Activated CD4-positive, alpha-beta memory T cell treated with anti-CD3 and anti-CD28 coated beads for 36 hours (primary cell): ENCODE data around the gene IL21R. TPM values are rescaled to one million over a fixed set of nuclear protein-coding genes. Genes with fewer than 3 reads are reported as not detected.
A peak's percentile ranks its signal among the peaks of the same experiment; 100 is the strongest.

Experiments used
- CTCF ChIA-PET: fragments of 350-600 bp; sonication (Branson Sonifier 250); formaldehyde crosslinking; loops from one replicate; lab custom pipeline; 2021; ENCODE audit warnings: antibody characterized with exemption, inconsistent platforms; lab: Charles Lee
- POLR2A ChIA-PET: fragments of 350-600 bp; sonication (Branson Sonifier 250); formaldehyde crosslinking; loops from one replicate; lab custom pipeline; 2021; ENCODE audit warnings: antibody characterized with exemption; lab: Charles Lee
- DNase-seq: peaks from one replicate; pipeline ENCODE4 v3.0.0-alpha.2; 2020
- H3K27ac Mint-ChIP-seq: one replicate; pipeline ENCODE4 v1.8.0; 2021; ENCODE audit warnings: mixed read lengths
- H3K27me3 Mint-ChIP-seq: one replicate; pipeline ENCODE4 v1.8.0; 2021; ENCODE audit warnings: mixed read lengths
- H3K36me3 Mint-ChIP-seq: one replicate; pipeline ENCODE4 v1.8.0; 2021; ENCODE audit warnings: mixed read lengths
- H3K4me1 Mint-ChIP-seq: one replicate; pipeline ENCODE4 v1.8.0; 2021; ENCODE audit warnings: low read depth, mixed read lengths
- H3K4me3 Mint-ChIP-seq: one replicate; pipeline ENCODE4 v1.8.0; 2021; ENCODE audit warnings: mild to moderate bottlenecking, mixed read lengths
- H3K9me3 Mint-ChIP-seq: one replicate; pipeline ENCODE4 v1.8.0; 2021; ENCODE audit warnings: mixed read lengths
- intact Hi-C: fragments of 100-400 bp; cut with micrococcal nuclease; formaldehyde crosslinking; loops from one replicate; pipeline ENCODE4 v1.15.1; 2023
- total RNA-seq, 2 experiments: library from RNA; stranded (reverse); gene quantifications; one replicate each; pipeline ENCODE4 v1.2.3, GENCODE V29; 2021

Gene IL21R
- total RNA-seq, 2 experiments from 2014 or later = 55.0 to 55.9 TPM

DNA sequence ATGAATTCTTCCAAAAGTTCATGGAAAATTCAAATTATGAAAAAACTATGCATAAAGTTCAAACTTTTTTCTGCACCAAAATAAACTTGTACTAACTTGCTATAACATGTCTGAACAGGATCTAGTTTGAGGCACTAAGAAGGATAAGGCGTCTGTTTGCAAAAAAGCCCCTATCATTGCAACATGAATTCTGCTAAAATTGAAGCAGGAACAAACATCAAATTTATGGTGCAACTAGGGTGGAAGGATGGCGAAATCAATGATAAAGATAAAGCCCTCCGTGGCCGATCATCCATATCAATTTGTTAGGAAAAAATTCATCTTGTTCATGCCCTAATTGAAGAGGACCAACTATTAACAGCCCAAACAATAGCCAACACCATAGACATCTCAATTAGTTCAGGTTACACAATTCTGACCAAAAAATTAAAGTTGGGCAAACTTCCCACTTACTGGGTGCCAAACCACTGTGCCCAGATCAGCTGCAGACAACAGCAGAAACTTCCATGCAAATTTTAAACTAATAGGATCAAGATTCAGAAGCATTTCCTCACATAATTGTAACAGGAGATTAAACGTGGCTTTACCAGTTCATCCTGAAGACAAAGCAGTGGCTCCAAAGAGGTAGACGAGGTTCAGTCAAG, 12.9 kb downstream of the IL21R start:
- Mint-ChIP-seq H3K36me3 (peaks cover 71% of the 10 kb centered on the region), H3K4me1 (peaks cover 68% of the 10 kb centered on the region), H3K9me3 (peaks cover 9% of the 10 kb centered on the region), H3K27me3 (no peaks in the 10 kb centered on the region), H3K27ac (peak overlapping the region; percentile 42), H3K4me3 (no peak overlapping the region)
- CTCF ChIA-PET = interaction anchor here (2.7 kb wide), 1 partner anchor 10 kb away, joined by 9 read pairs; no protein-coding TSS in a partner anchor
- POLR2A ChIA-PET = no interaction called here
- DNase-seq = no peak
- intact Hi-C loops = no loop called here

DNA sequence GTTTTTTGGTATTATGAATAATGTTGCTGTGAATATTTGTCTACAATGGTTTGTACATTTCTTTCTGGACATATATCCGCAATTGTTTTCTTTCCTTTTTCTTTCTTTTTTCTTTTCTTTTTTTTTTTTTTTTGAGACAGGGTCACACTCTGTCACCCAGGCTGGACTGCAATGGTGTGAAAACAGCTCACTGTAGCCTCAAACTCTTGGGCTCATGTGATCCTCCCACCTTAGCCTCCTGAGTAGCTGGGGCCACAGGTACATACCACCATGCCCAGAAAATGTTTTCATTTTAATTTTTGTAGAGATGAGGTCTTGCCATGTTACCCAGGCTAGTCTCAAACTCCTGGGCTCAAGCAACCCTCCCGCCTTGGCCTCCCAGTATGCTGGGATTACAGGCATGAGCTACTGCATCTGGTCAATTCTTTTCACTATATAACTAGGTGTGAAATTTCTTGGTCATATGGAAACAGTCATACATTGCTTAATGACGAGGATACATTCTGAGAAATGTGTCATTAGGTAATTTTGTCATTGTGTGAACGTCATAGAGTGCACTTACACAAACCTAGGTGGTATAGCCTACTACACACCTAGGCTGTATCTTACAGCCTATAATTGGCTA, 15.2 kb downstream of the IL21R start:
- DNase-seq = peak; percentile 71
- ChIA-PET CTCF (interaction anchor here (1.2 to 2.7 kb wide), 2 partner anchors 13 to 43 kb away, joined by 3 to 9 read pairs; no protein-coding TSS in a partner anchor), POLR2A (interaction anchor here (1.0 to 1.9 kb wide), 4 partner anchors 9 to 30 kb away, joined by 3 to 16 read pairs (median 4); partner anchors contain the start of gene IL21R)
- intact Hi-C loops = loop anchor here (1.0 kb wide), 2 partner anchors 9 kb away; no protein-coding TSS in a partner anchor
- Mint-ChIP-seq H3K4me1 (peaks cover 50% of the 10 kb centered on the region), H3K27me3 (no peaks in the 10 kb centered on the region), H3K9me3 (peaks cover 21% of the 10 kb centered on the region), H3K4me3 (no peak overlapping the region), H3K27ac (peak overlapping the region; percentile 56), H3K36me3 (peaks cover 73% of the 10 kb centered on the region)

DNA sequence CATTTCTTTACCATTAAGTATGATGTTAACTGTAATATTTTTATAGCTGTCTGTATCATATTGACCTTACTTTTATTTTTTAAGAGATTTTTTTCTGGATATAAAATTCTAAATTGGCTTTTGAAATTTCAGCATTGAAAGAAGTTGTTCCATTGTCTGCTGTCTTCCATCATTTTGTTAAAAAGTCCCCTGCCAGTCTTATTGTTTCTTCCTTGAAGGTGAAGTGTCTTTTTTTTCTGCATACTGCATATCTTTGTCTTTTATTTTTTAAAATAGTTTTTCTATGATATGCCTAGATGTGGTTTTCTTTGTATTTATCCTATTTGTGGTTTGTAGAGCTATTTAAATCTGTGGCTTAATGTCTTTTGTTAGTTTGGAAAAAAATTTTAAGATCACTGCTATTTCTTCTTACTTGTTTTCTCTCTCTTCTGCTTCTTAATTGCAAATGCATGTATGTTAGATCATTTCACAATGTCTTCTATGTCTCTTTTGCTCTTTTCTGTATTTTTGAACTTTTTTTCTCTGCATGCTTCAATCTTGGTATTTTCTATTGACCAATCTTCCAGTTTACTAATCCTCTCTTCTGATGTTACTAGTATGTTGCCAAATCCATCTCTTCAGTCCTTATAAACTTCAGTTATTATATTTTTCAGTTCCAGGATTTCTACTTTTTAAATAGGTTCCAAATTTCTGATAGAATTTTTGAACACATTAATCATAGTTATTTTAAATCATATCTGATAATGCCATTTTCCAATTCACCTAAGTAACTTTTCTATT, 20.2 kb downstream of the IL21R start:
- ChIA-PET POLR2A (interaction anchor here (1.0 kb wide), 1 partner anchor 15 kb away, joined by 3 read pairs; no protein-coding TSS in a partner anchor), CTCF (interaction anchor here (1.0 kb wide), 1 partner anchor 243 kb away, joined by 3 read pairs; no protein-coding TSS in a partner anchor)
- no peak overlapping the region for H3K27ac Mint-ChIP-seq
- no peak overlapping the region for H3K4me3 Mint-ChIP-seq
- intact Hi-C loops = no loop called here
- peaks cover 80% of the 10 kb centered on the region for H3K36me3 Mint-ChIP-seq
- no peak for DNase-seq
- no peaks in the 10 kb centered on the region for H3K27me3 Mint-ChIP-seq
- H3K9me3 Mint-ChIP-seq = peaks cover 24% of the 10 kb centered on the region
- H3K4me1 Mint-ChIP-seq = peaks cover 50% of the 10 kb centered on the region

DNA sequence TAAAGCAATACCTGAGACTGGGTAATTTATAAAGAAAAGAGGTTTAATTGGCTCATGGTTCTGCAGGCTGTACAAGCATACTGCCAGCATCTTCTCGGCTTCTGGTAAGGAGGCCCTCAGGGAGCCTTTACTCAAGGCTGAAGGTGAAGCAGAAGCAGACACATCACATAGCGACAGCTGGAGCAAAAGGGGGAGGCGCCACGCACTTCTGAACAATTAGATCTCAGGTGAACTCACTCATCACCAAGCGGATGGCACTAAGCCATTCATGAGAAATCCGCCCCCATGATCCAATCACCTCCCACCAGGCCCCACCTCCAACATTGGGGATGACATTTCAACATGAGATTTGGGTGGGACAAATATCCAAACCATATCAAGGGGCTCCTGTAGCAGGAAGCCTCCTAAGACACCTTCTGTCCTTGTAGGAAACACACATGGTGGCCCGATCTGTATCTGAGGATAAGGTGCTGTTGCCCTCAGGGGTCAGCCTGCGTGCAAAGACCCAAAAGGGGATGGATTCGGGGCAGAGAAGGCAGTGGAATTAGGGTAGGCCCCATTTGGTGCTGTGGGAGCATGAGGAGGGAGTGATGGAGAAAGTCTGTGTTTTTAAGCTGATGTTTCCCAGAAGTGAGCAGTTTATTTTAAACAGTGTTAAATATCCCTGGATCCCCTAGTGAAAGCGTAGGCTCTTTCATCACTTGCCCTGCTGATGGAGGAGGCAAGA, 23.0 kb downstream of the IL21R start:
- H3K36me3 Mint-ChIP-seq = peaks cover 78% of the 10 kb centered on the region
- H3K4me3 Mint-ChIP-seq = no peak overlapping the region
- H3K9me3 Mint-ChIP-seq = peaks cover 24% of the 10 kb centered on the region
- H3K27ac Mint-ChIP-seq = peak overlapping the region; percentile 87
- H3K4me1 Mint-ChIP-seq = peaks cover 66% of the 10 kb centered on the region
- intact Hi-C loops = no loop called here
- POLR2A ChIA-PET = interaction anchor here (0.7 kb wide), 1 partner anchor 96 kb away, joined by 3 read pairs; no protein-coding TSS in a partner anchor
- no peaks in the 10 kb centered on the region for H3K27me3 Mint-ChIP-seq
- CTCF ChIA-PET = interaction anchor here (0.7 kb wide), 2 partner anchors 11 to 21 kb away, joined by 3 to 4 read pairs; no protein-coding TSS in a partner anchor
- peak; percentile 8 for DNase-seq

DNA sequence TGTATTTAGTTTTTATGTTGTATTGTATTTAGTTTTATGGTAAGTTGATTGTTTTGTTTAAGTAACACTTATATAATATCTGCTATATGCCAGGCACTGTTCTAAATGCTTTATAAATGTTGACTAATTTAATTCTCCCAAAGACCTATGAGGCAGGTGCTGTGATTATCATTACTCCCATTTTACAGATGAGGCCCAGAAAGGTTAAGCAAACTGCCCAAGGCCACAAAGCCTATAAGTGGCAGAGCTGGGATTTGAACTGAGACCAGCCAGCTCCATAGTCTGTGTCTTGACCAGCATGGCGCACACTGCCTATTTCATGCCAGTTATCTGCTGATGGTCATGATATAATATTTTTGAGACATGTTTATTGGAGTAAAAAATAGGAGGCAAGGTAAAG, 24.0 kb downstream of the IL21R start:
- peaks cover 16% of the 10 kb centered on the region for H3K9me3 Mint-ChIP-seq
- H3K27me3 Mint-ChIP-seq = no peaks in the 10 kb centered on the region
- peaks cover 72% of the 10 kb centered on the region for H3K4me1 Mint-ChIP-seq
- H3K27ac Mint-ChIP-seq = peak overlapping the region; percentile 87
- ChIA-PET CTCF (no interaction called here), POLR2A (no interaction called here)
- intact Hi-C loops = loop anchor here (1.0 to 2.0 kb wide), 4 partner anchors 9 to 51 kb away; no protein-coding TSS in a partner anchor
- H3K4me3 Mint-ChIP-seq = no peak overlapping the region
- no peak for DNase-seq
- H3K36me3 Mint-ChIP-seq = peaks cover 75% of the 10 kb centered on the region

DNA sequence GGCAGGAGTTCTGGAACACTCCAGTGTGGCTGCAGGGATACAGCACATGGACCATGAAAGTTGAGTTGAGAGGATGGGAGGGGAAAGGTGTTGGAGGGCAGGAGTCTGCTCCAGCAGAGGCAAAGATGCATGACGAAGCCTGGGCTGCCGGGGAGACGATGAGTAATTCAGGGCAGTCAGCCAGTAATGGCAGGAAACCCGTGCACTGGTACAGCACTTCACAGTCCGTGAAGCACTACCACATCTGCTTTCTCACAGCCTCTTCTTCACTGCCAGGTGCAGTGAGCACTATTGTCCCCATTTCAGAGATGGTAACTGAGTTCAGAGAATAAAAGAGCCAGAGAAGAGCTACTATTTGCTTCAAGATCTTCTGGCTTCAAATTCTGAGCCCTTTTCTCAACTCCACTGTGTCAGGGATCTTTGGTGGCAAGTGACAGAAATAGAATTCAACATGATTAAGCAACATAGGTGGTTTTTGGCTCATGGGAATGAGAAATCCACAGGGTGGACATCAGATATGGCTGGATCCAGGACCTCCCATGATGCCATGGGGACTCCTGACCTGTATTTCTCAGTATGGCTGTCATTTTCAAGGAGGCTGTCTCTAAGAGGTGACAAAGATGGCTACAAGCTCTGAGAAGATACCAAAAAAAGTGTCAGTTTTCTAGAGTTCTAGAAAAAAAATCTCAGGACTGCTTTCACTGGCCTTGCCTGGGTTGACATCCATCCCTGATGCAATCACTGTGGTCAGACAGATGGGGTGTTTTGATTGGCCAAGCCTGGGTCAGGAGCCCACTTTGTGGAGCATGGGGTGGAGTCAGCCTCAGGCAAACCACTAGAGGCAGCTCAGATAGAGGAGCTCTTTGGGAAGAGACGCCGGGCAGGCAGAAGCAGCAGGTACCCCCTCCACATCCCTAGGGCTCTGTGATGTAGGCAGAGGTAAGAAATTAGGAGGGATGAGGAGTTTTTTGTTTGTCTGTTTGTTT, 24.7 kb downstream of the IL21R start:
- Mint-ChIP-seq H3K4me1 (peaks cover 76% of the 10 kb centered on the region), H3K36me3 (peaks cover 75% of the 10 kb centered on the region), H3K27ac (peak overlapping the region; percentile 87), H3K9me3 (peaks cover 12% of the 10 kb centered on the region), H3K4me3 (peak overlapping the region; percentile 45), H3K27me3 (no peaks in the 10 kb centered on the region)
- peak; percentile 91 for DNase-seq
- CTCF ChIA-PET = interaction anchor here (0.6 to 1.6 kb wide), 6 partner anchors 20 to 259 kb away, joined by 3 read pairs; no protein-coding TSS in a partner anchor
- POLR2A ChIA-PET = interaction anchor here (0.6 to 1.7 kb wide), 7 partner anchors 15 to 58 kb away, joined by 3 to 6 read pairs (median 3); partner anchors contain the start of gene IL21R
- intact Hi-C loops = loop anchor here (1.0 to 2.0 kb wide), 4 partner anchors 9 to 52 kb away; no protein-coding TSS in a partner anchor

DNA sequence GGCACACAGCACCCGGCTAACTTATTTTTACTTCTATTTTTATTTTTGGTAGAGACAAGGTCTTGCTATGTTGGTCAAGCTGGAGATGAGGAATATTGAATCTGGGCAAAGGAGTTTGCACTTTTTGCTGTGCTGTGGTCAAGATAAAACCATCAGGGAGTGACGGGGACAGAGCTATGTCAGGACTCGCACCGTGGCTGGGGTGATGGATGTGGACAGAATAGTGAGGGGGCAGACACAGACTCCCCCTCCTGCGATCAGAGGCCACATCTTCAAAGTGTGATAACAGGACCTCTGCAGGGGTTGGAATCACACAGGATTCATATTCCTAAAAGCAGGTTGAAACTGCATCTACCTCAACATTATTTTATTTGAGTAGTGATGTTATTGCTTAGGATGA, 25.6 kb downstream of the IL21R start:
- intact Hi-C loops = loop anchor here (2.0 kb wide), 2 partner anchors 21 to 53 kb away; no protein-coding TSS in a partner anchor
- peak; percentile 4 for DNase-seq
- Mint-ChIP-seq H3K4me1 (peaks cover 75% of the 10 kb centered on the region), H3K27me3 (no peaks in the 10 kb centered on the region), H3K9me3 (peaks cover 4% of the 10 kb centered on the region), H3K27ac (peak overlapping the region; percentile 87), H3K4me3 (peak overlapping the region; percentile 45), H3K36me3 (peaks cover 74% of the 10 kb centered on the region)
- ChIA-PET POLR2A (interaction anchor here (0.6 to 1.7 kb wide), 7 partner anchors 14 to 59 kb away, joined by 3 to 6 read pairs (median 3); partner anchors contain the start of gene IL21R), CTCF (interaction anchor here (0.6 to 1.6 kb wide), 5 partner anchors 52 to 260 kb away, joined by 3 read pairs; no protein-coding TSS in a partner anchor)

DNA sequence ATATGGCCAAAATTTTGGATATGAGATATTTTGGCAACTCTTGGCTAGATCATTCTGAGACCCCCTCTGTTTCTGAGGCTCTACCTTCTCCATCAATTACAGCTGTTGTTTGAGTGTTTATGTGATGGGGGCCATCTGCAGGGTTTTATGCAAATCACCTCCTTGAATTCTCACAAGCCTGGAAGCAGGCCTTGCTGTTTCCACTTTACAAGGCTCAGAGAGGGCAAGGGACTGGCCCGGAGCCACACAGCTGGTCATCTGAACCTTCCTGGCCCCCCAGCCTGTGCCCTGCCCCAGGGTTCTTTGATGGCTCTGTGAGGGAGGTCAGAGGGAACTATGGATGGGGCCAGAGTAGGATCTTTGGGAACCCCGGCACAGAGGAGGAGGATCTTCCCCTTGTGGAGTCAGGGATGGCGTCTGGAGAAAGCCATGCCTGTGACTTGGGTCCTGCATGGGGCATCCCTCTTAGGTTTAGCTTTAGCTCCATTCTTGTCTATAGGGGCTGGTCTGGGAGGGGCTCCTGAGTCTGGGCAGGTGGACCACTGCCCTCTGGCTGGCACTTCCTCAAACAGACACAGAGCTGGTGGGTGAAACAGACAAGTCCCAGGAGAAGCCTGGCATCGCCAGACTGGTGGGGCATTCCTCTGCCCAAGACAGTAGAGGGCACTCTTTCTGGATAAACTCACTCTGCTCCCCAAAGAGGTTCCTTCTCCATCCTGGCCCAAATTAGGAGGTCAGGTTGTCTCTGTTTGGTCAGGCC, 26.2 kb downstream of the IL21R start:
- Mint-ChIP-seq H3K4me1 (peaks cover 72% of the 10 kb centered on the region), H3K9me3 (no peaks in the 10 kb centered on the region), H3K4me3 (no peak overlapping the region), H3K27me3 (no peaks in the 10 kb centered on the region), H3K27ac (peak overlapping the region; percentile 42), H3K36me3 (peaks cover 74% of the 10 kb centered on the region)
- intact Hi-C loops = no loop called here
- POLR2A ChIA-PET = interaction anchor here (1.4 to 1.7 kb wide), 3 partner anchors 13 to 56 kb away, joined by 3 to 6 read pairs (median 3); no protein-coding TSS in a partner anchor
- CTCF ChIA-PET = interaction anchor here (1.5 to 1.6 kb wide), 2 partner anchors 53 to 193 kb away, joined by 3 read pairs; no protein-coding TSS in a partner anchor
- DNase-seq = peak; percentile 11

DNA sequence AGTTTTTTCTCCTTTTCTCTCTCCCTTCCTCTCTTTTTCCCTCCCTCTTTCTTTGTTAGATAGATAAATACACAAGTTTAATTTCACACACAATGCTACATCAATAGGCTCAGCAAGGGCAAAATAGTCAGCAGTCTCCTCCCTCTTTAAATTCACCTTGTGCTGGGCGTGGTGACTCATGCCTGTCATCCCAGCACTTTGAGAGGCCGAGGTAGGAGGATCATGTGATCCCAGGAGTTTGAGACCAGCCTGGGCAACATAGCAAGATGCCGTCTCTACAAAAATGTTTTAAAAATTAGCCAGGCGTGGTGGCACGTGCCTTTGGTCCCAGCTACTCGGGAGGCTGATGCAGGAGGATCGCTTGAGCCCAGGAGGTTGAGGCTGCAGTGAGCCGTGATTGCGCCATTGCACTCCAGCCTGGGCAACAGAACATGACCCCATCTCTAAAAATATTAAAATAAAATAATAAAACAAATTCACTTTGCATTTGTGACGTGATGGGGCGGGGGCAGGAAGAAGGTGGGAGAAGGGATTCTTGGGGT, 27.4 kb downstream of the IL21R start:
- peak; percentile 9 for DNase-seq

More for the DNA sequence above, 27.4 kb downstream of the IL21R start:
- Mint-ChIP-seq H3K27ac (peak overlapping the region; percentile 65), H3K27me3 (no peaks in the 10 kb centered on the region), H3K4me3 (no peak overlapping the region), H3K36me3 (peaks cover 73% of the 10 kb centered on the region), H3K9me3 (no peaks in the 10 kb centered on the region), H3K4me1 (peaks cover 60% of the 10 kb centered on the region)
- CTCF ChIA-PET = no interaction called here
- intact Hi-C loops = no loop called here
- POLR2A ChIA-PET = no interaction called here
